Stimulated activated CD8-positive, alpha-beta memory T cell treated with anti-CD3 and anti-CD28 coated beads, Interleukin-4, amount 100 ng/mL, for 1 hour (primary cell): Measurements from ENCODE around the gene CFAP221.

Experiments
- DNase-seq, 2 donors: peaks; one replicate each; pipeline ENCODE4 v3.0.0-alpha.2; 2020; ENCODE audit warnings: low read depth in 2 of 2, low spot score in 1 of 2

CFAP221 gene

GRCh38 chr2:119536211-119536610, 8.0 kb upstream of the CFAP221 start:
- no peak for DNase-seq

- no peak for DNase-seq
These were observed 7.5 kb upstream of the CFAP221 start for GRCh38 chr2:119536707-119537106.

DNA sequence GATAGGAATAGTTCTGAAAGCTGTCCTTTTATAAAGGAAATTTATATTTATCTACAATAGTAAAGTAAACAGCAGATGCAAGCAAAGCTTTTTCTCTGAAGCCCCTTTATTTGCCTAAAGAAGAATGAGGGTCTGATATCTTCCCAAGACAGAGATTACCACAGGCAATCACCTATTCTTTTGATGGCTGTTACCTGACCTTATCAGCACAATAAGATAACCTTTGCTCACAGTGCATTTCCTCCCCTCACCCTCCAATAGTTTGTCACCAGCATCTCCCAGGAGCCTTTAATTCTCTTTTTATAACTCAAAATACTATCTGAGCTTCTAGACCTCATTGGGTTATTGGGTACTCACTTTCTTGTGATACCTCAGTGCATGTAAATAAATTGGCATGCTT, 6.5 kb upstream of the CFAP221 start:
- no peak for DNase-seq

DNA sequence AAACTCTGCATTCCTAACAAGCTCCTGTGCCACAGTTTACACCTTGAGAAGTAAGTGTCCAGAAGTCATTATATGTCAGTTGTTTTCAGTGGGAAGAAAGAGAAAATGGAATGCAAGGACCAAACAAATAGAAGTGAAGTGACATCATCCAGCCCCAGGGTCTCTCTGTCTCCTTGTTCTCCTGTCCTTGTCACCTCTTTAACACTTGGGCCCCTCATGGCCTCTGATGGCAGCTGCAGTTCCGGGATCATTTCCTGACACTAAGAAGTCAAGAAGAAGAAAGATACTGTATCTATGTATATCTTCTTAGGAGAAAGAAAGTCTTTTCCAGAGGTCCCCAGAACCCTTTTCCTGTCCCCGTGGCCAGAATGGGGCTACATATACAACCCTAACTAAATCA, 2.8 kb upstream of the CFAP221 start:
- no peak for DNase-seq

DNA sequence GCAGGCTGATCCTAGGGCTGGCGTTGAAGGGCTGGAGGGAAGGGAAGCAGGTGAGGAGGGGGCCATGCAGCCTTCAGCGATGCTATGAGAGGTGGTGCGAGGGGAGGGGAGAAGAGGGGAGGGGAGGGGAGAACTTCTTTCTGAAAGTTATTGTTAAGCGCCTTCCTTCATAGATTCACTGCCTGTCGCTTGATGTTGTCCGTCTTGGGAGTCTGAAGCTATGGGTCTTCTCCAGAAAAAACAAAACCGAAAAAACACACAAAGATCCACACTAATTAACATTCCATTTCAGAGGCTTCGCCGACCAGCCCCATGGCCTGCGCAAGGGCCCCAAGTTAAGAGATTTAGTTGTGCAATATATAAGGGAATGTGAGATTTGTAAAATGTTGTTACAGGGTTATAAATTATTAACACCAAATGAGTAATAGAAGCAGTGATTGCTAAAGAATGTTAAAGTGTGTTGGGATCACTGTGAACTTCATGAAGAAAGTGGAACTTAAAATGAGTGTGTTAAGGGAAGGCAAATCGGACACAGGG, 758 bp downstream of the CFAP221 start:
- no peak for DNase-seq

- DNase-seq = no peak
These were observed 1.7 kb downstream of the CFAP221 start for GRCh38 chr2:119545754-119546446.

DNA sequence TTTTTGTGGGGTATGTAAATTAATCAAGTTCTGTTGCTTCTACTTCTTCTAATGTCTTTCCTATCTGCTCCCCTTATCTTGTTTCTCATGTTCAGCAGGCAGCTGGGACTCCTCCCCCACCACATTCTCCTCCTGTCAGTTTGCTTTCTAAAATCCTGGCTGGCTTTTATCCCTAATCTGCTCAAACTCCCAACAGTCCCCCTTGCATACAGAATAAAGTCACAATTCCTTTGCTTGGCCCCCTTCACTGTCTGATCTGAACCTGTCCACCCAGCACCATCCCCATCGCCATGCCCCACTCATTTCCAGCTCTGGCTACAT, 2.2 kb downstream of the CFAP221 start:
- DNase-seq = no peak

DNA sequence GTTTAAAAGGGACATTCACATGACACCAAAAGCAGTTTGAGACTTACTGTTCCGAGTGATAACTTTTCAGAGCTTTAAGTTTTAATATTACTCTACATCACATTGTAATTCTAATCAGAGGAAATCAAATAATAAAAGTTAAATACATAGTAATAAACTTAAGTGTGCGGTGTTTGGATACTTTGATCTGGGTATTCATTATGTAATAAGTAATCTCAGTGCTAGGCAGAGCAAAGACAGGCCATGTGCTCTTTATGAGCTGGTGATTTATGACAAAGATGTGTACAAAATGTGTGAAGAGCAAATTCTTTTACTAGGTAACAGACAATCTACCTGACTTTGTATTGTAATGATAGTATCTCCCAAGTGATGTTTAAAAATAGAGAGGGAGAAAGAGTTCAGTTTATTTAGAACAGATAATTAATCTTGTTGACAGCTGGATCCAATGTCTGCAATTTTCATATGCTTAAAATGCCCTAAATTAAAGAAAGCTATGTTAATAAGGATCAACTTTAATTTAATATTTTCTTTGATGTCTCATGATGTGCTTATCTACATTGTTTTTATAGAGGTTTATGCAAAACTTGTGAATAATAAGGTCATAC, 4.4 kb downstream of the CFAP221 start:
- DNase-seq = no peak

- no peak for DNase-seq
These were observed 5.0 kb downstream of the CFAP221 start for GRCh38 chr2:119549241-119549640.

- no peak for DNase-seq
These were observed 6.1 kb downstream of the CFAP221 start for GRCh38 chr2:119550346-119550745.

DNA sequence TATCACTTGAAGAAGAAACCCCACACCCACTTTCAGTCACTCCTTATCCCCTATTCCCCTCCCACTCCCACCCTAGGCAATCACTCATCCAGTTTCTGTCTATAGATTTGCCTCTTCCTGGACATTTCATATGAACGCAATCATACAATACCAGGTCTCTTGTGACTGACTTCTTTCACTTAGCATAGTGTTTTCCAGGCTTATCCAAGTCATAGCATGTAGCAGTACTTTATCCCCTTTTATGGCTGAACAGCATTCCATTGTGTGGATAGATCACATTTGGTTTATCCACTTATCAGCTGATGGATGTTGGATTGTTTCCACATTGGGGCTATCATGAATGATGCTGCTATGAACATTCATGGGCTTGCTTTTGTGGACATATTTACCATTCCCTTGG, 6.6 kb downstream of the CFAP221 start:
- DNase-seq = no peak

DNA sequence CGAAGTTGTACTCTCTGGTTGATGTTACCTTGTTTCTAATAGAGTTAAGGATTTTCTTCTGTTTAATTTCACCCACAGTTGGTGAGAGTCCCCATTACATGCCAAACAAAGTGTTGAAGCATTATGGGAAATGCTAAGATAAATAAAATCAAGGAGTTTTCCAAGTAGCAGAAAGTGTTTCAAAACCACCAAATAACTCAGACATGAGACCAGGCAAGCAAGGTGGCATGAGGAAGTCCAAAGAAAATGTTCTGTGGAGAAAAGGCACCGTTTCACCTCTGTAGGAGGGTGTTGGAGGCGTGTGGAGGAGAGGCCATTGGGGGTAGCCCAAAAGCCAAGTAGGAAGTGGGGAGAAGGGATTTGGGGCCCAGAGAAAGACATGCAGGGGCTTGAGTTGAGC, 8.7 kb downstream of the CFAP221 start:
- DNase-seq = no peak

- DNase-seq = no peak
These were observed 9.6 kb downstream of the CFAP221 start for GRCh38 chr2:119553687-119554344.

- DNase-seq = no peak
These were observed 21.2 kb downstream of the CFAP221 start for GRCh38 chr2:119565481-119565880.

DNA sequence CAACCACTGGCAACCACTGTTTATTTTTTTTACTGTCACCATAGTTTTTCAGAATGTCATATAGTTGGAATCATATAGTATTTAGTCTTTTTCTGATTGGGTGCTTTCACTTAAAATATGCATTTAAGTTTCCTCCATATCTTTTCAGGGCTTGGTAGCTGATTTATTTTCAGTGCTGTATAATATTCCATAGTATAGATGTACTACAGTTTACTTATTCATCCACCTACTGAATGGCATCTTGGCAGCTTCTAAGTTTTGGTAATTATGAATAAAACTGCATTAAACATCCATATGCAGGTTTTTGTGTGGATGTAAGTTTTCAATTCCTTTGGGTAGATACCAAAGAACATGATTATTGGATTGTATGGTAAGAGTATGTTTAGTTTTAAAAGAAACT, 23.0 kb downstream of the CFAP221 start:
- DNase-seq = no peak

DNA sequence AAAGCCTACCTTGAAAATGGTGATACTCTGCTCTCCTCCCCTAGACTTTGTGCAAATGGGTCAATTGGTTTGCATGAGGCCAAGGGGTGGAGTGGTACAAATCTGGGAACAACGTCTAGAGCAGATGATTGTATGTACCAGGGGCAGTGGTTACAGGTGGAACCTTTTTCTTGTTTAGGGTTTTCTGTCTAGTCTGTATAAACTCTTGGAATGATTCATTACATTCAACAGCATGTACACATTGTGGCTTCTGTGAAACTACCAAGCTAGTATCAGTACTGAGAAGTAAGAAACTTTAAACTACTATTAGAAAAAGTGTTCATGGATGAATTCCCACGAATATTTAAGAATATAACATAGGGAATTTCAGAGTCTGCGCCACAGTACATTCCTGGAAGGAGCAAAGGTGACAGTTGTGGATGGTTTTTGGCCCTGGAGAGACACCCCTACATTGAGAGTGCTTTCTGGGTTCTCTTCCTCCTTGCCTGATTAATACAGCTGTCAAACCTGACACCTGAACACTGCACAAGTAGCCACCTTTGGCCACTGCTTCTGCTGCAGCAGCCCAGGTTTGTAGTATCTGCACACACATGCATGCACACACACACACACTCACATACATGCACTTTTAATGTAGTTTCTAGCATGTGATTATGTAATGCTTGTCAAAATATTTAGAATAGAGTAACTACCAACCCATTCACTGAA, 30.0 kb downstream of the CFAP221 start:
- DNase-seq = no peak

DNA sequence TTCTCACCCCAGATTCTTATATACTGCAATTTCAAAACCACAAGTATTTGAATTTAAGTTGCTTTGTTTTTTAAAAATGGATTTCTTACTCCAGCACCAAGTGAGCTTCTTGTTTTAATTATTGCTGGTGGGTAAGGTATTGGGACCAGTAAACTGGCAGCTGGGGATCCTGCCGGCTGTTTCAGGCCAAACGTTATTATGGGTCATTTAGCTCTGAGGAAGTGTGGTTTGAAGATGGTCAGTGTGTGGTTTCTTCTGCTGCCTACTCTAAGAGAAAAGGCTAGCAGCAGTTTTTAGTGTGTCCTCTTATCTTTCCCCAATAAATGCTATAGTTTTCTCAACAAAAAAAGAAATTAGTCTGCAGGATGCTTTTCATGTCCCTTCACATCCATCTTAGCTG, 30.6 kb downstream of the CFAP221 start:
- no peak for DNase-seq

- DNase-seq = no peak
These were observed 31.2 kb downstream of the CFAP221 start for GRCh38 chr2:119575439-119575838.

- DNase-seq = no peak
These were observed 35.4 kb downstream of the CFAP221 start for GRCh38 chr2:119579424-119580295.

GRCh38 chr2:119580550-119581072, 36.4 kb downstream of the CFAP221 start:
- no peak for DNase-seq

- no peak for DNase-seq
These were observed 39.0 kb downstream of the CFAP221 start for GRCh38 chr2:119583291-119583690.
